ENCODE data around the gene PARP2.

Gene PARP2

GRCh38 chr14:20306079-20306423, 37.4 kb upstream of the PARP2 start:
- TF ChIP-seq CTCF (IDR thresholded peaks at IDR 0.05; ENCODE audit: low read depth, low read length, missing control alignments), result no peak
- peak overlapping the region; percentile 66 for H3K4me3 ChIP-seq (replicated peaks; ENCODE audit: low read depth, low read length)

GRCh38 chr14:20314026-20314425, 29.4 kb upstream of the PARP2 start:
- no peak overlapping the region for H3K4me3 ChIP-seq (replicated peaks; ENCODE audit: low read depth, low read length)
- DNase-seq (ENCODE audit: extremely low read depth, low read depth), result no peak
- no peak for TF ChIP-seq CTCF (IDR thresholded peaks at IDR 0.05; ENCODE audit: low read depth, low read length, missing control alignments)

More at GRCh38 chr14:20306079-20306423, 37.4 kb upstream of the PARP2 start:
- no peak for DNase-seq (ENCODE audit: extremely low read depth, low read depth)

GRCh38 chr14:20317720-20318119, 25.7 kb upstream of the PARP2 start:
- TF ChIP-seq CTCF (IDR thresholded peaks at IDR 0.05; ENCODE audit: low read depth, low read length, missing control alignments), result no peak
- no peak for DNase-seq (ENCODE audit: extremely low read depth, low read depth)
- H3K4me3 ChIP-seq (replicated peaks; ENCODE audit: low read depth, low read length), result no peak overlapping the region

- peak; percentile 51 for TF ChIP-seq CTCF (IDR thresholded peaks at IDR 0.05; ENCODE audit: low read depth, low read length, missing control alignments)
- no peak overlapping the region for H3K4me3 ChIP-seq (replicated peaks; ENCODE audit: low read depth, low read length)
- peak; percentile 38 for DNase-seq (ENCODE audit: extremely low read depth, low read depth)
Measured at GRCh38 chr14:20327005-20327869, 16.2 kb upstream of the PARP2 start.

GRCh38 chr14:20328705-20329104, 14.7 kb upstream of the PARP2 start:
- H3K4me3 ChIP-seq (replicated peaks; ENCODE audit: low read depth, low read length), result no peak overlapping the region; the same call in 1 of the 2 replicates
- DNase-seq (ENCODE audit: extremely low read depth, low read depth), result no peak
- no peak for TF ChIP-seq CTCF (IDR thresholded peaks at IDR 0.05; ENCODE audit: low read depth, low read length, missing control alignments)

- DNase-seq (ENCODE audit: extremely low read depth, low read depth), result no peak
- peak overlapping the region; percentile 13; the same call in 1 of the 2 replicates for H3K4me3 ChIP-seq (replicated peaks; ENCODE audit: low read depth, low read length)
- no peak for TF ChIP-seq CTCF (IDR thresholded peaks at IDR 0.05; ENCODE audit: low read depth, low read length, missing control alignments)
Measured at GRCh38 chr14:20329355-20329754, 14.1 kb upstream of the PARP2 start.

Data from HFF-Myc (cell line).